IMR-90 (cell line): ENCODE data around the gene MEP1B. TPM values are rescaled to one million over a fixed set of nuclear protein-coding genes. Genes with fewer than 3 reads are reported as not detected.

ENCODE experiments used
- ATAC-seq: fragments of 200-7000 bp; cut with Tn5 transposase; 2 replicates; pipeline ENCODE4 v1.9.1; 2020; ENCODE audit warnings: low read depth, mild to moderate bottlenecking, moderate library complexity
- BruUV-seq: library from RNA; stranded (reverse); fragments of 400-500 nt; replicated peaks from 2 replicates; lab custom pipeline; 2021; lab: Mats Ljungman, UMichigan
- CTCF ChIA-PET: fragments of 300-600 bp; formaldehyde crosslinking; extraction: SDS; loops from one replicate; lab custom pipeline; 2021; ENCODE audit warnings: antibody characterized with exemption; lab: Yijun Ruan, JAX
- POLR2A ChIA-PET: fragments of 300-600 bp; sonication (Branson Sonifier 250); formaldehyde crosslinking; loops from one replicate; lab custom pipeline; 2022; ENCODE audit warnings: antibody characterized with exemption; ENCODE audit not compliant: unreplicated experiment; lab: Charles Lee
- DNase-seq: peaks from one replicate; pipeline ENCODE4 v3.0.0; 2013
- H2AFZ ChIP-seq: replicated peaks from 2 replicates; pipeline ENCODE3; 2013; ENCODE audit warnings: low read length, mild to moderate bottlenecking; ENCODE audit not compliant: poor library complexity
- H2AK5ac ChIP-seq: 2 replicates; pipeline ENCODE4 v1.6.1; 2013; ENCODE audit warnings: low read depth, low read length, inconsistent platforms
- H2AK9ac ChIP-seq: replicated peaks from 2 replicates; pipeline ENCODE3; 2013; ENCODE audit warnings: mild to moderate bottlenecking, low read depth, low read length, moderate library complexity; ENCODE audit not compliant: poor library complexity
- H2BK120ac ChIP-seq: 2 replicates; pipeline ENCODE4 v1.6.1; 2013; ENCODE audit warnings: low read depth, low read length, inconsistent platforms
- H2BK15ac ChIP-seq: 3 replicates; pipeline ENCODE4 v1.6.1; 2013; ENCODE audit warnings: low read depth, low read length, inconsistent platforms
- H2BK20ac ChIP-seq: 2 replicates; pipeline ENCODE4 v1.6.1; 2013; ENCODE audit warnings: low read depth, mild to moderate bottlenecking, inconsistent platforms, low read length, moderate library complexity
- H2BK5ac ChIP-seq: 2 replicates; pipeline ENCODE4 v1.6.1; 2013; ENCODE audit warnings: mild to moderate bottlenecking, low read depth, low read length, inconsistent platforms; ENCODE audit not compliant: poor library complexity, severe bottlenecking
- H3K14ac ChIP-seq: replicated peaks from 2 replicates; pipeline ENCODE4 v1.6.1; 2013; ENCODE audit warnings: low read depth, low read length, inconsistent platforms
- H3K18ac ChIP-seq: 2 replicates; pipeline ENCODE4 v1.6.1; 2013; ENCODE audit warnings: low read depth, low read length, control low read depth
- H3K23ac ChIP-seq: 2 replicates; pipeline ENCODE4 v1.6.1; 2013; ENCODE audit warnings: low read depth, low read length, inconsistent platforms
- H3K27ac ChIP-seq: 2 replicates; pipeline ENCODE4 v1.5.1; 2013; ENCODE audit warnings: mild to moderate bottlenecking, control low read depth, low read length; ENCODE audit not compliant: insufficient read depth
- H3K27me3 ChIP-seq: 2 replicates; pipeline ENCODE4 v1.6.1; 2013; ENCODE audit warnings: low read length; ENCODE audit not compliant: control insufficient read depth, insufficient read depth
- H3K36me3 ChIP-seq: 2 replicates; pipeline ENCODE4 v1.6.1; 2013; ENCODE audit warnings: low read length, mixed read lengths; ENCODE audit not compliant: control insufficient read depth, insufficient read depth
- H3K4ac ChIP-seq: 2 replicates; pipeline ENCODE4 v1.6.1; 2013; ENCODE audit warnings: low read depth, low read length, inconsistent platforms
- H3K4me1 ChIP-seq: 2 replicates; pipeline ENCODE4 v1.6.1; 2013; ENCODE audit warnings: low read length, mixed read lengths; ENCODE audit not compliant: control insufficient read depth, insufficient read depth
- H3K4me2 ChIP-seq: 2 replicates; pipeline ENCODE4 v1.6.1; 2013; ENCODE audit warnings: low read depth, mild to moderate bottlenecking, control low read depth, low read length, moderate library complexity
- H3K4me3 ChIP-seq: 2 replicates; pipeline ENCODE4 v1.5.1; 2013; ENCODE audit warnings: low read depth, mild to moderate bottlenecking, control low read depth, low read length, moderate library complexity; ENCODE audit not compliant: insufficient read depth
- H3K56ac ChIP-seq: 2 replicates; pipeline ENCODE4 v1.6.1; 2013; ENCODE audit warnings: low read length, inconsistent platforms; ENCODE audit not compliant: insufficient read depth; ENCODE audit errors: extremely low read depth
- H3K79me1 ChIP-seq, 2 experiments: 2 replicates each; pipeline ENCODE4 v1.6.1; 2013; ENCODE audit warnings: low read length in 2 of 2, inconsistent platforms in 1 of 2, low read depth in 1 of 2
- H3K9ac ChIP-seq: 2 replicates; pipeline ENCODE4 v1.6.1; 2013; ENCODE audit warnings: low read depth, low read length, control low read depth
- H3K9me1 ChIP-seq: 2 replicates; pipeline ENCODE4 v1.6.1; 2013; ENCODE audit warnings: low read length, inconsistent platforms; ENCODE audit not compliant: insufficient read depth
- H3K9me3 ChIP-seq: 2 replicates; pipeline ENCODE4 v1.6.1; 2013; ENCODE audit warnings: low read length; ENCODE audit not compliant: control insufficient read depth, insufficient read depth
- H4K20me1 ChIP-seq: 2 replicates; pipeline ENCODE4 v1.6.1; 2013; ENCODE audit warnings: low read length, inconsistent platforms; ENCODE audit not compliant: insufficient read depth
- H4K5ac ChIP-seq: 2 replicates; pipeline ENCODE4 v1.6.1; 2013; ENCODE audit warnings: mild to moderate bottlenecking, low read depth, low read length, control low read depth
- H4K8ac ChIP-seq, 2 experiments: 2 replicates each; pipeline ENCODE4 v1.6.1; 2013; ENCODE audit warnings: low read depth in 2 of 2, low read length in 2 of 2, control low read depth in 1 of 2, inconsistent platforms in 1 of 2
- H4K91ac ChIP-seq: 2 replicates; pipeline ENCODE4 v1.6.1; 2013; ENCODE audit warnings: low read depth, low read length, inconsistent platforms; ENCODE audit not compliant: insufficient read depth
- BHLHE40 ChIP-seq: fragments of 150-350 bp; IDR thresholded peaks from 2 replicates; pipeline ENCODE4 v1.6.1; 2016; ENCODE audit warnings: mild to moderate bottlenecking, low read depth, low read length
- CEBPB ChIP-seq: IDR thresholded peaks from 2 replicates; pipeline ENCODE4 v1.6.1; 2012; ENCODE audit warnings: low read depth, low read length, improper control_type of control experiment
- ELK1 ChIP-seq: fragments of 150-350 bp; IDR thresholded peaks from 2 replicates; pipeline ENCODE4 v1.6.1; 2016; ENCODE audit warnings: low read depth, mild to moderate bottlenecking, low read length, moderate library complexity, borderline replicate concordance
- FOS ChIP-seq: fragments of 150-350 bp; IDR thresholded peaks from 2 replicates; pipeline ENCODE4 v1.6.1; 2016; ENCODE audit warnings: low read depth, low read length
- MXI1 ChIP-seq: IDR thresholded peaks from 2 replicates; pipeline ENCODE4 v1.6.1; 2012; ENCODE audit warnings: low read depth, mild to moderate bottlenecking, low read length, moderate library complexity, borderline replicate concordance
- NFE2L2 ChIP-seq: fragments of 150-350 bp; IDR thresholded peaks from 2 replicates; pipeline ENCODE4 v1.6.1; 2016; ENCODE audit warnings: low read depth, mild to moderate bottlenecking, low read length
- POLR2A ChIP-seq: IDR thresholded peaks from 2 replicates; pipeline ENCODE4 v1.6.1; 2012; ENCODE audit warnings: mild to moderate bottlenecking, low read depth, low read length
- RAD21 ChIP-seq: IDR thresholded peaks from 2 replicates; pipeline ENCODE4 v1.6.1; 2012; ENCODE audit warnings: low read length, improper control_type of control experiment
- RCOR1 ChIP-seq: IDR thresholded peaks from 2 replicates; pipeline ENCODE4 v1.6.1; 2012; ENCODE audit warnings: mild to moderate bottlenecking, low read length, improper control_type of control experiment; ENCODE audit not compliant: insufficient replicate concordance
- RFX5 ChIP-seq: IDR thresholded peaks from 2 replicates; pipeline ENCODE4 v1.8.0; 2012; ENCODE audit warnings: low read depth, mild to moderate bottlenecking, low read length, moderate library complexity
- SMC3 ChIP-seq: fragments of 150-350 bp; IDR thresholded peaks from 2 replicates; pipeline ENCODE4 v1.6.1; 2016; ENCODE audit warnings: low read depth, mild to moderate bottlenecking, antibody characterized with exemption, low read length, moderate library complexity
- USF2 ChIP-seq: fragments of 150-350 bp; IDR thresholded peaks from 2 replicates; pipeline ENCODE4 v1.6.1; 2017; ENCODE audit warnings: mild to moderate bottlenecking, antibody characterized with exemption, low read length, low read depth
- WGBS, 2 experiments: methylation state at CpG; one replicate each; pipeline versions ENCODE4 v1.1.5 to v1.1.7; 2013; ENCODE audit warnings: missing lambda C conversion rate in 2 of 2; ENCODE audit not compliant: insufficient read length in 1 of 2; ENCODE audit errors: extremely low coverage in 2 of 2; 5-methylcytosine and 5-hydroxymethylcytosine counted together
- dilution Hi-C: fragments of 300-500 bp; cut with HindIII; formaldehyde crosslinking; loops from one replicate; pipeline ENCODE4 v1.14.3; 2018; ENCODE audit warnings: low sequenced_read_pairs; ENCODE audit not compliant: unreplicated experiment
- in situ Hi-C: fragments of 300-500 bp; cut with MboI; formaldehyde crosslinking; loops from 3 replicates; pipeline ENCODE4 v1.14.3; 2019; ENCODE audit warnings: low sequenced_read_pairs, inconsistent platforms, mixed read lengths
- intact Hi-C: fragments of 100-400 bp; cut with micrococcal nuclease; formaldehyde crosslinking; loops from 2 replicates; pipeline ENCODE4 v1.10.0; 2022
- polyA plus RNA-seq, 3 experiments: library from polyadenylated mRNA; depleted of rRNA; stranded (reverse); fragments of >200 nt; gene quantifications; 2 replicates each; pipeline ENCODE4 v1.2.3, GENCODE V29; 2012; ENCODE audit warnings: low replicate concordance in 1 of 3
- total RNA-seq: library from RNA; depleted of rRNA; stranded (reverse); fragments of >200 nt; gene quantifications from 2 replicates; pipeline ENCODE4 v1.2.3, GENCODE V29; 2012

Gene MEP1B
- total and polyA plus RNA-seq, 2 of the 4 experiments (the other 2 are of a cell fraction): not detected

- Histone ChIP-seq H2BK120ac (no peak overlapping the region), H3K4me3 (no peak overlapping the region), H2BK5ac (no peak overlapping the region), H3K18ac (no peak overlapping the region), H3K27me3 (no peaks in the 10 kb centered on the region), H3K14ac (no peak overlapping the region), H3K79me1 (no peaks in the 10 kb centered on the region), H3K9ac (no peak overlapping the region), H3K56ac (no peak overlapping the region), H2BK15ac (no peak overlapping the region), H3K23ac (no peak overlapping the region), H2AFZ (no peak overlapping the region), H3K9me1 (no peaks in the 10 kb centered on the region), H3K36me3 (no peaks in the 10 kb centered on the region), H3K4ac (no peak overlapping the region), H4K91ac (no peak overlapping the region), H3K4me2 (no peak overlapping the region), H4K20me1 (no peaks in the 10 kb centered on the region), H2BK20ac (no peak overlapping the region), H3K9me3 (no peaks in the 10 kb centered on the region), H4K5ac (no peak overlapping the region), H2AK9ac (no peak overlapping the region), H3K4me1 (no peaks in the 10 kb centered on the region), H2AK5ac (no peak overlapping the region), H4K8ac (no peak overlapping the region), H3K27ac (no peak overlapping the region)
- no peak for ATAC-seq
- intact Hi-C loops (no loop called here), dilution Hi-C loops (no loop called here), in situ Hi-C loops (no loop called here)
- DNase-seq: no peak
- ChIA-PET POLR2A (no interaction called here), CTCF (interaction anchor here (1.1 to 1.4 kb wide), 2 partner anchors 17 to 296 kb away, joined by 3 read pairs; partner anchors contain the start of gene GAREM1)
- BruUV-seq: no TSS peak
- 40% methylated on average over 1 of the region's 7 CpGs; no CpG with 5 or more reads in 1 of the 2 experiments for WGBS, 2 experiments
- TF ChIP-seq POLR2A: no peak
- TF ChIP-seq RFX5: no peak
- no peak for TF ChIP-seq CEBPB
- no peak for TF ChIP-seq ELK1
- no peak for TF ChIP-seq NFE2L2
- TF ChIP-seq USF2: no peak
- TF ChIP-seq RCOR1: no peak
- no peak for TF ChIP-seq BHLHE40
- no peak for TF ChIP-seq FOS
- TF ChIP-seq MXI1: no peak
- TF ChIP-seq SMC3: no peak
- no peak for TF ChIP-seq RAD21
Observed at GRCh38 chr18:32174719-32175118, 15.1 kb upstream of the MEP1B start.
